Fibroblast of lung (primary cell): ENCODE measurements around the gene CRABP2. TPM values are rescaled to one million over a fixed set of nuclear protein-coding genes. Genes with fewer than 3 reads are reported as not detected.

Experiments used
- DNase-seq, 2 donors: peaks; one replicate each; pipeline versions ENCODE4 v3.0.0 to v3.0.0-alpha.2; 2010; ENCODE audit warnings: low read depth in 2 of 2
- H2AFZ ChIP-seq: 2 replicates; pipeline ENCODE4 v1.5.1; 2012; ENCODE audit warnings: low read length, control low read depth, inconsistent platforms
- H3K27ac ChIP-seq: 2 replicates; pipeline ENCODE4 v1.5.1; 2011; ENCODE audit warnings: low read length, control low read depth; ENCODE audit not compliant: insufficient read depth
- H3K27me3 ChIP-seq: 2 replicates; pipeline ENCODE4 v1.5.1; 2011; ENCODE audit warnings: mild to moderate bottlenecking, low read length; ENCODE audit not compliant: control insufficient read depth, insufficient read depth
- H3K36me3 ChIP-seq: 2 replicates; pipeline ENCODE4 v1.5.1; 2011; ENCODE audit warnings: low read length; ENCODE audit not compliant: control insufficient read depth, insufficient read depth
- H3K4me1 ChIP-seq: 2 replicates; pipeline ENCODE4 v1.5.1; 2011; ENCODE audit warnings: low read length; ENCODE audit not compliant: control insufficient read depth, insufficient read depth; ENCODE audit errors: extremely low read depth
- H3K4me2 ChIP-seq: 2 replicates; pipeline ENCODE4 v1.5.1; 2011; ENCODE audit warnings: low read length, control low read depth; ENCODE audit not compliant: insufficient read depth; ENCODE audit errors: extremely low read depth
- H3K4me3 ChIP-seq, 4 experiments: fragments of 200-600 bp in 1 of 4; sonication (generic) in 1 of 4; replicated peaks in 1 of 4; 2 replicates each; pipeline ENCODE4 v1.5.1; 2011 to 2016; ENCODE audit warnings: low read length in 4 of 4, low read depth in 3 of 4, mild to moderate bottlenecking in 3 of 4, control low read depth in 2 of 4, inconsistent platforms in 1 of 4, mixed read lengths in 1 of 4; ENCODE audit not compliant: insufficient read depth in 1 of 4; ENCODE audit errors: control extremely low read depth in 1 of 4
- H3K79me2 ChIP-seq: 2 replicates; pipeline ENCODE4 v1.5.1; 2012; ENCODE audit warnings: mild to moderate bottlenecking, low read length, inconsistent platforms; ENCODE audit not compliant: control insufficient read depth, insufficient read depth
- H3K9ac ChIP-seq: 2 replicates; pipeline ENCODE4 v1.5.1; 2011; ENCODE audit warnings: mild to moderate bottlenecking, low read length, control low read depth; ENCODE audit not compliant: insufficient read depth
- H3K9me3 ChIP-seq: 2 replicates; pipeline ENCODE4 v1.5.1; 2012; ENCODE audit warnings: low read depth, low read length; ENCODE audit not compliant: control insufficient read depth, insufficient read depth
- H4K20me1 ChIP-seq: 2 replicates; pipeline ENCODE4 v1.5.1; 2011; ENCODE audit warnings: low read length; ENCODE audit not compliant: control insufficient read depth, insufficient read depth; ENCODE audit errors: extremely low read depth
- CTCF ChIP-seq, 2 donors: IDR thresholded peaks in 1 of 2; conservative IDR thresholded peaks in 1 of 2; 1 replicate in 1 of 2; 2 replicates in 1 of 2; pipeline ENCODE4 v1.5.1; 2011 to 2012; ENCODE audit warnings: low read length in 2 of 2, control low read depth in 1 of 2, inconsistent platforms in 1 of 2, low read depth in 1 of 2, mild to moderate bottlenecking in 1 of 2
- EZH2 ChIP-seq: IDR thresholded peaks from 2 replicates; pipeline ENCODE4 v1.5.1; 2012; ENCODE audit warnings: low read length, control low read depth, mild to moderate bottlenecking; ENCODE audit errors: missing control alignments
- polyA plus RNA-seq, 2 donors: library from polyadenylated mRNA; depleted of rRNA in 1 of 2; stranded (reverse) in 1 of 2; unstranded in 1 of 2; fragments of >200 nt; gene quantifications; 2 replicates each; pipeline ENCODE4 v1.2.1, GENCODE V29; 2011 to 2012; ENCODE audit warnings: missing spikeins in 1 of 2
- total RNA-seq: library from RNA; depleted of rRNA; stranded (reverse); fragments of >200 nt; gene quantifications from 2 replicates; pipeline ENCODE4 v1.2.1, GENCODE V29; 2014

The CRABP2 gene
- total and polyA plus RNA-seq, 2 donors (not counting 1 experiment from before 2014, with no cell fraction given), result 48.9 to 70.4 TPM

GRCh38 chr1:156682166-156682890 is 23.1 kb downstream of the CRABP2 start:
- Histone ChIP-seq H3K36me3 (no peaks in the 10 kb centered on the region), H3K27me3 (no peaks in the 10 kb centered on the region), H3K4me3 (no peak overlapping the region), H3K79me2 (no peaks in the 10 kb centered on the region), H3K9me3 (no peaks in the 10 kb centered on the region), H3K9ac (no peak overlapping the region), H3K4me2 (no peak overlapping the region), H2AFZ (no peak overlapping the region), H4K20me1 (no peaks in the 10 kb centered on the region), H3K27ac (no peak overlapping the region), H3K4me1 (peaks cover 3% of the 10 kb centered on the region)
- no peak for DNase-seq
- TF ChIP-seq EZH2 (no peak), CTCF (conservative IDR thresholded peaks at IDR 0.05 in 1 of 2, IDR thresholded peaks at IDR 0.05 in 1 of 2; ENCODE audit: low read depth in 1 of 2, low read length in 2 of 2) (peak in 1 of 2 donors; percentile 16)

- Histone ChIP-seq H2AFZ (no peak overlapping the region), H3K36me3 (no peaks in the 10 kb centered on the region), H3K27ac (no peak overlapping the region), H3K4me2 (no peak overlapping the region), H4K20me1 (no peaks in the 10 kb centered on the region), H3K79me2 (peaks cover 8% of the 10 kb centered on the region), H3K9me3 (no peaks in the 10 kb centered on the region), H3K4me3 (no peak overlapping the region), H3K27me3 (no peaks in the 10 kb centered on the region), H3K4me1 (peaks cover 3% of the 10 kb centered on the region), H3K9ac (no peak overlapping the region)
- DNase-seq, result no peak
- TF ChIP-seq EZH2 (no peak), CTCF (conservative IDR thresholded peaks at IDR 0.05 in 1 of 2, IDR thresholded peaks at IDR 0.05 in 1 of 2; ENCODE audit: low read depth in 1 of 2, low read length in 2 of 2) (no peak)
Observed at GRCh38 chr1:156681196-156681960, 24.0 kb downstream of the CRABP2 start.

- no peak overlapping the region for H3K4me2 ChIP-seq
- no peaks in the 10 kb centered on the region for H3K9me3 ChIP-seq
- H3K79me2 ChIP-seq, result peaks cover 21% of the 10 kb centered on the region
- H3K36me3 ChIP-seq, result no peaks in the 10 kb centered on the region
- H2AFZ ChIP-seq, result no peak overlapping the region
- no peak for DNase-seq
- TF ChIP-seq CTCF (conservative IDR thresholded peaks at IDR 0.05 in 1 of 2, IDR thresholded peaks at IDR 0.05 in 1 of 2; ENCODE audit: low read depth in 1 of 2, low read length in 2 of 2), result no peak
- TF ChIP-seq EZH2, result no peak
- no peaks in the 10 kb centered on the region for H3K27me3 ChIP-seq
- H3K4me3 ChIP-seq, result no peak overlapping the region
- no peaks in the 10 kb centered on the region for H4K20me1 ChIP-seq
- H3K27ac ChIP-seq, result no peak overlapping the region
- H3K9ac ChIP-seq, result no peak overlapping the region
- peaks cover 4% of the 10 kb centered on the region for H3K4me1 ChIP-seq
Observed at GRCh38 chr1:156680056-156680455, 25.3 kb downstream of the CRABP2 start.
